ENCODE data around the gene ELF1. TPM values are rescaled to one million over a fixed set of nuclear protein-coding genes. Genes with fewer than 3 reads are reported as not detected.

The ELF1 gene
- total and polyA plus RNA-seq, 9 donors = 28.5 to 53.2 (median 47.7) TPM

DNA sequence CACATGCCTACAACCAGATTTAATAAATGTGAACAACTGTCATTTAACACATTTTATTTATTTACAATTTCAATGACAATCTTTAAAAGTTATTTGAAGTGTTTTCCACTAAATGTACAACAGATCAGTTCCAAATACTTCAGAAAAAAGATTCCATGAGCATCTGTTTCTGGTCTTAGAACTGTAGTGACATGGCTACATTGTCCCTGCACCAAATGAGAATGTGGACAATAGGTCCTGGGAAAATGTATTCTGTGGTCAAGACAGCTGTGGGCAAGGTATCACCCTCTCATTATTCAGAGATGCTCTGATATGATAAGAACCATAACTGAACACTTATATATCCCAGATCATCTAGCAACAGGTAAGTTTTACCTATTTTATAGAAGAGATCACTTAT lies 43.7 kb downstream of the ELF1 start:
- H3K4me1 ChIP-seq (ENCODE audit: insufficient read depth) = peaks cover 7% of the 10 kb centered on the region
- intact Hi-C loops (cut with DNase I) = loop anchor here in 1 of 4 donors (10.0 kb wide), 1 partner anchor 79 kb away; no protein-coding TSS in a partner anchor
- H3K36me3 ChIP-seq = no peaks in the 10 kb centered on the region
- no peak overlapping the region for H3K27ac ChIP-seq
- H3K9me3 ChIP-seq = no peaks in the 10 kb centered on the region
- H3K27me3 ChIP-seq = no peaks in the 10 kb centered on the region
- no peak for TF ChIP-seq POLR2A (IDR thresholded peaks at IDR 0.05)
- no peak for TF ChIP-seq EP300 (IDR thresholded peaks at IDR 0.05)
- TF ChIP-seq, protein P1, sequence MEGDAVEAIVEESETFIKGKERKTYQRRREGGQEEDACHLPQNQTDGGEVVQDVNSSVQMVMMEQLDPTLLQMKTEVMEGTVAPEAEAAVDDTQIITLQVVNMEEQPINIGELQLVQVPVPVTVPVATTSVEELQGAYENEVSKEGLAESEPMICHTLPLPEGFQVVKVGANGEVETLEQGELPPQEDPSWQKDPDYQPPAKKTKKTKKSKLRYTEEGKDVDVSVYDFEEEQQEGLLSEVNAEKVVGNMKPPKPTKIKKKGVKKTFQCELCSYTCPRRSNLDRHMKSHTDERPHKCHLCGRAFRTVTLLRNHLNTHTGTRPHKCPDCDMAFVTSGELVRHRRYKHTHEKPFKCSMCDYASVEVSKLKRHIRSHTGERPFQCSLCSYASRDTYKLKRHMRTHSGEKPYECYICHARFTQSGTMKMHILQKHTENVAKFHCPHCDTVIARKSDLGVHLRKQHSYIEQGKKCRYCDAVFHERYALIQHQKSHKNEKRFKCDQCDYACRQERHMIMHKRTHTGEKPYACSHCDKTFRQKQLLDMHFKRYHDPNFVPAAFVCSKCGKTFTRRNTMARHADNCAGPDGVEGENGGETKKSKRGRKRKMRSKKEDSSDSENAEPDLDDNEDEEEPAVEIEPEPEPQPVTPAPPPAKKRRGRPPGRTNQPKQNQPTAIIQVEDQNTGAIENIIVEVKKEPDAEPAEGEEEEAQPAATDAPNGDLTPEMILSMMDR (IDR thresholded peaks at IDR 0.05) = no peak
- DNase-seq = no peak
- H3K4me3 ChIP-seq = no peak overlapping the region

DNA sequence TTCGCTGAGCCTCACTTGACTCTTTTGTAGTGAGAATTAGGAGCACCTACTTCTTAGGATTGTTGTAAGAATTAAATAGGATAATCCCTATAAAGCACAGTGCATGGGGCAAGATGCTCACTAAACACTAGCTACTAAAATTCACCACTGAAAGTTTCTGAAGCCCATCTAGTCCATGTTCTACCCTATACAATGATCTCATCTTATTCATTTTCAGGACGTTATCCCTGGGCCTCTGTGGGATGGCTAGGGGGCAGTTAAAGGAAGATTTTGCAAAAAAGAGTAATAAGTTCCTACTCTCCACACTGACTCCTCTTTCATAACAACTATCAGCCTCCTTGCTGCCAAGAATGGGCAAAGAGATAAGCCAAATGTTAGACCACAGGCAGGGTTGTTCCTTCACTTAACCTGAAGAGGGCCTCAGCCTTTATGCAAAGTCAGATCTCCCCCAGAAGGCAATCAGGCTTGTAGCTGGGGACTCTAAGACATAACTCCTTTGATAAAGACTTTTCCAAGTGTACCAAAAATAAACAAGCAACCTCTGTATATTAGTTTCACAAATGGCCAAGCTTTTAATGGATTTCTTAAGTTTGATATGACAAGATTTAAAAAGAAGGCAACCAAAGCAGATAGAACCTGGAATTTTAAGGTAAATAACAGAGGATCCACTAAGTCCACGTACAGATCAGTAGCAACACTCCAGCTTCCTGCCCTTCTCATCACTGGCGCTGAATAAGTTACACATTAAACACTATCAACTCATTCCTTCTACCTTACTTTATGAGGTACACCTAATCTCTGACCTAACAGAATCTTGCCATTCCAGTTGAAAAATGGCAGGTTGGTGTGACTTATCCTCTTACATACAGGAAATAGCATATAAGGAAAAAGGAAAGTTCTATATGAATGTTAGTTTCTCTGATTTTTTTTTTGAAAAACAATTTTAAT lies 44.4 kb downstream of the ELF1 start:
- Histone ChIP-seq H3K4me3 (no peak overlapping the region), H3K27ac (no peak overlapping the region), H3K27me3 (no peaks in the 10 kb centered on the region), H3K36me3 (no peaks in the 10 kb centered on the region), H3K9me3 (no peaks in the 10 kb centered on the region), H3K4me1 (ENCODE audit: insufficient read depth) (peaks cover 7% of the 10 kb centered on the region)
- WGBS, 3 donors = 52 to 71% (median 56%) methylated on average over 4 of the region's 4 CpGs
- intact Hi-C loops (cut with DNase I) = loop anchor here in 1 of 4 donors (10.0 kb wide), 1 partner anchor 80 kb away; no protein-coding TSS in a partner anchor
- no peak for DNase-seq
- no peak for TF ChIP-seq POLR2A (IDR thresholded peaks at IDR 0.05)
- TF ChIP-seq, protein P1 (IDR thresholded peaks at IDR 0.05) = peak in 1 of 3 donors; percentile 32

DNA sequence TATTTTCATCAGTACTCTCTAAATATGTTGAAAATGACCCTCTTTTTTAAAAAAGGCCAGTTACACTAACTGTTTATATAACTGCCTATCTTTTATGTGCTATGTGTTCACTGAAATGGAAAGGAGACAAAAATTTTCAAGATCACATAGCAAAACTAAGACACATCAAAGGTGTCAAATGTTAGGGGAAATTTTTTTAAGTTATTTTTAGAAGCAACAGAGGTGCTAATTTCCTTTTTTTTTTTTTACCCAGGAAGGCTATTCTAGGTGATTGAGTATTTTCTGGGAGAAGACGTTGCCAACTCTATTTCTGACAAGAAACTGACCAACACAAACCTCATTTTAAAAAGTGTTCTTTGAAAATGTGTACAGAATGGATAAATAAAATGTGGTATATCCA lies 45.7 kb downstream of the ELF1 start:
- Histone ChIP-seq H3K4me1 (ENCODE audit: insufficient read depth) (peaks cover 11% of the 10 kb centered on the region), H3K9me3 (no peaks in the 10 kb centered on the region), H3K27me3 (no peaks in the 10 kb centered on the region), H3K27ac (no peak overlapping the region), H3K4me3 (no peak overlapping the region), H3K36me3 (no peaks in the 10 kb centered on the region)
- DNase-seq = no peak
- WGBS, 3 donors = 76 to 85% (median 80%) methylated on average over 1 of the region's 1 CpG
- TF ChIP-seq, protein P1 (IDR thresholded peaks at IDR 0.05) = no peak
- TF ChIP-seq POLR2A (IDR thresholded peaks at IDR 0.05) = no peak
- TF ChIP-seq EP300 (IDR thresholded peaks at IDR 0.05) = no peak
- intact Hi-C loops (cut with DNase I) = loop anchor here in 1 of 4 donors (10.0 kb wide), 1 partner anchor 81 kb away; no protein-coding TSS in a partner anchor

DNA sequence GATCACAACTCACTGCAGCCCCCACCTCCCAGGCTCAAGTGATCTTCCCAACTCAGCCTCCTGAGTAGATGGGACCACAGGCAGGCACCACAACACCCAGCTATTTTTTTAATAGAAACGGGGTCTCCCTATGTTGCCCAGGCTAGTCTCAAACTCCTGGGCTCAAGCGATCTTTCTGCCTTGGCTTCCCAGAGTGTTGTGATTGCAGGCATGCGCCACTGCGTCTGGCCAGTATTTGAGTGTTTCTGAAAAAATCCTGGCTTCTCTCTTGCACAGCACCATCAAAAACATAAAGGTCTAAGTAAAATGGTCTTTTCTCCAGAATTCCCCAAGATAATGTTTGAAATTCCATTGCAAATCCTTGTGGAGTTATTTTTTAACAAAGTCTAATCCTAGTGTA lies 47.8 kb downstream of the ELF1 start:
- TF ChIP-seq POLR2A (IDR thresholded peaks at IDR 0.05) (no peak), EP300 (IDR thresholded peaks at IDR 0.05) (no peak)
- TF ChIP-seq, protein P1 (IDR thresholded peaks at IDR 0.05) = no peak
- Histone ChIP-seq H3K9me3 (no peaks in the 10 kb centered on the region), H3K27me3 (no peaks in the 10 kb centered on the region), H3K4me3 (no peak overlapping the region), H3K4me1 (ENCODE audit: insufficient read depth) (peaks cover 5% of the 10 kb centered on the region), H3K36me3 (no peaks in the 10 kb centered on the region), H3K27ac (no peak overlapping the region)
- 78 to 87% (median 86%) methylated on average over 4 of the region's 4 CpGs for WGBS, 3 donors
- DNase-seq = no peak
- intact Hi-C loops (cut with DNase I) = loop anchor here in 1 of 4 donors (10.0 kb wide), 1 partner anchor 83 kb away; no protein-coding TSS in a partner anchor

Measured in ovary (tissue), 9 donors.